ENCODE data around the gene DIS3L2. TPM values are rescaled to one million over a fixed set of nuclear protein-coding genes. Genes with fewer than 3 reads are reported as not detected.

DIS3L2 gene
- total and polyA plus RNA-seq, 2 of the 8 experiments (the other 6 are each of a cell fraction or from before 2014, with no cell fraction given): 11.5 to 21.6 TPM

- H2AK5ac ChIP-seq (ENCODE audit: low read depth, low read length): no peak overlapping the region
- H3K4me2 ChIP-seq (ENCODE audit: insufficient read depth in 1 of 2, low read depth in 2 of 2, low read length in 2 of 2): no peak overlapping the region
- no peaks in the 10 kb centered on the region for H3K23me2 ChIP-seq (ENCODE audit: low read depth, low read length)
- TF ChIP-seq SUZ12 (IDR thresholded peaks at IDR 0.05; ENCODE audit: low read length) (no peak), SP2 (IDR thresholded peaks at IDR 0.05; ENCODE audit: low read length) (no peak), JUN (IDR thresholded peaks at IDR 0.05; ENCODE audit: low read depth, low read length) (no peak), EZH2 (IDR thresholded peaks at IDR 0.05; ENCODE audit: low read depth, low read length, severe bottlenecking) (no peak), POLR2A (IDR thresholded peaks at IDR 0.05; ENCODE audit: control extremely low read depth in 1 of 2, low read depth in 2 of 2, low read length in 2 of 2) (no peak)
- ChIA-PET CTCF (ENCODE audit: partially characterized antibody) (interaction anchor here (0.5 to 3.6 kb wide), 13 partner anchors 8 to 324 kb away, joined by 3 to 17 read pairs (median 4); partner anchors contain the start of gene NPPC), POLR2A (ENCODE audit: partially characterized antibody) (interaction anchor here (2.0 kb wide), 1 partner anchor 9 kb away, joined by 10 read pairs; the partner anchor contains the start of gene NPPC)
- no peak overlapping the region for H3K4ac ChIP-seq (replicated peaks; ENCODE audit: insufficient read length, low read depth, low read length)
- no peaks in the 10 kb centered on the region for H3K4me1 ChIP-seq (replicated peaks in 1 of 4; ENCODE audit: control insufficient read depth in 3 of 4, insufficient read depth in 4 of 4, low read length in 3 of 4)
- no peaks in the 10 kb centered on the region; a peak in 1 of 7 replicates for H3K27me3 ChIP-seq (replicated peaks in 1 of 4; ENCODE audit: control insufficient read depth in 3 of 4, extremely low read depth in 1 of 4, insufficient read depth in 3 of 4, low read length in 3 of 4)
- no peak overlapping the region for H4K91ac ChIP-seq (replicated peaks; ENCODE audit: insufficient read length, low read length)
- H3K79me1 ChIP-seq (ENCODE audit: low read depth, low read length): no peaks in the 10 kb centered on the region
- no peaks in the 10 kb centered on the region for H4K20me1 ChIP-seq (replicated peaks in 1 of 2; ENCODE audit: control insufficient read depth in 1 of 2, insufficient read depth in 2 of 2, low read length in 2 of 2)
- H3K36me3 ChIP-seq (ENCODE audit: control insufficient read depth in 2 of 4, insufficient read depth in 4 of 4, low read length in 3 of 4): no peaks in the 10 kb centered on the region
- H3K56ac ChIP-seq (replicated peaks; ENCODE audit: insufficient read length, low read depth, low read length): no peak overlapping the region
- H3K4me3 ChIP-seq (ENCODE audit: extremely low read depth in 1 of 4, insufficient read depth in 2 of 4, low read depth in 3 of 4, low read length in 4 of 4): no peak overlapping the region
- H3K27ac ChIP-seq (ENCODE audit: low read depth, low read length): no peak overlapping the region
- no peak overlapping the region for H2AFZ ChIP-seq (ENCODE audit: low read length)
- H3K79me2 ChIP-seq (ENCODE audit: control insufficient read depth in 1 of 2, insufficient read depth in 2 of 2, low read length in 2 of 2): no peaks in the 10 kb centered on the region
- 83% methylated on average over 4 of the region's 4 CpGs; no CpG with 5 or more reads in 1 of the 2 experiments for WGBS, 2 experiments (ENCODE audit: extremely low coverage in 1 of 2, insufficient coverage in 1 of 2, insufficient read length in 1 of 2, insufficient replicate concordance in 2 of 2, low coverage in 1 of 2, low lambda C conversion rate in 2 of 2, missing lambda C conversion rate in 1 of 2)
- H2BK12ac ChIP-seq (ENCODE audit: low read depth, low read length): no peak overlapping the region
- H4K5ac ChIP-seq (ENCODE audit: insufficient read length, low read depth, low read length): no peak overlapping the region
- H4K8ac ChIP-seq (ENCODE audit: extremely low read depth, insufficient read depth, low read length): no peak overlapping the region; the same call in none of the 2 replicates
- FAIRE-seq: no peak
- H3K23ac ChIP-seq (ENCODE audit: insufficient read length): no peak overlapping the region
- no peak for DNase-seq (ENCODE audit: low read depth in 1 of 2, low spot score in 2 of 2)
- no peak overlapping the region for H3K18ac ChIP-seq (ENCODE audit: extremely low read depth, low read length)
- H2BK5ac ChIP-seq (ENCODE audit: low read depth, low read length): no peak overlapping the region
- H3K9me3 ChIP-seq (ENCODE audit: insufficient read depth in 2 of 2, low read depth in 1 of 2, low read length in 1 of 2): no peaks in the 10 kb centered on the region
- H3K14ac ChIP-seq (ENCODE audit: insufficient read length): no peak overlapping the region
- no peak overlapping the region for H2BK15ac ChIP-seq (ENCODE audit: low read length)
- H2BK120ac ChIP-seq (replicated peaks; ENCODE audit: low read depth, low read length): no peak overlapping the region
- H3K9ac ChIP-seq (replicated peaks in 1 of 4; ENCODE audit: extremely low read depth in 1 of 4, low read depth in 3 of 4, low read length in 3 of 4): no peak overlapping the region
- no peak overlapping the region for H2BK20ac ChIP-seq (ENCODE audit: low read length)
Observed at GRCh38 chr2:231935207-231935524, 26.3 kb upstream of the DIS3L2 start.

Data from H1 (cell line).